ENCODE results near the gene DCTN4. TPM values are rescaled to one million over a fixed set of nuclear protein-coding genes. Genes with fewer than 3 reads are reported as not detected.

Gene DCTN4
- polyA plus RNA-seq, 3 donors = 14.6 to 34.4 (median 16.3) TPM

- TF ChIP-seq CTCF (IDR thresholded peaks at IDR 0.05) = no peak
- DNase-seq = no peak
- H3K9me3 Mint-ChIP-seq = no peaks in the 10 kb centered on the region
- peaks cover 0 to 2% (median 0%) of the 10 kb centered on the region in 3 donors for H3K27me3 Mint-ChIP-seq (ENCODE audit: low read depth in 3 of 3)
- no CpG with 5 or more reads among the region's 2 CpGs for WGBS (ENCODE audit: insufficient coverage)
- no peaks in the 10 kb centered on the region for H3K4me1 Mint-ChIP-seq
- no peaks in the 10 kb centered on the region for H3K9me3 ChIP-seq (replicated peaks in 1 of 2; ENCODE audit: control insufficient read depth in 1 of 2, insufficient read depth in 1 of 2, low read length in 2 of 2)
- peaks cover 60 to 89% of the 10 kb centered on the region in 2 donors for H3K36me3 Mint-ChIP-seq
- no peak overlapping the region for H3K4me3 ChIP-seq (replicated peaks in 1 of 3; ENCODE audit: low read depth in 2 of 3, low read length in 3 of 3)
- H3K36me3 ChIP-seq (replicated peaks in 1 of 2; ENCODE audit: control insufficient read depth in 1 of 2, insufficient read depth in 2 of 2, low read length in 2 of 2) = peaks cover 72 to 83% of the 10 kb centered on the region in 2 donors
- no peak overlapping the region for H2AFZ ChIP-seq (ENCODE audit: insufficient read depth, low read depth, low read length, poor library complexity, severe bottlenecking)
- H3K4me1 ChIP-seq (ENCODE audit: control insufficient read depth in 1 of 2, insufficient read depth in 2 of 2, low read length in 2 of 2) = no peaks in the 10 kb centered on the region
- intact Hi-C loops (cut with micrococcal nuclease) = no loop called here
- no peaks in the 10 kb centered on the region for H3K27me3 ChIP-seq (ENCODE audit: control insufficient read depth in 2 of 2, insufficient read depth in 2 of 2, low read length in 2 of 2)
- no peak overlapping the region for H3K9ac ChIP-seq (ENCODE audit: insufficient read depth, low read length, poor library complexity, severe bottlenecking)
- no peak overlapping the region for H3K27ac ChIP-seq (ENCODE audit: low read depth in 1 of 2, low read length in 2 of 2)
- no peaks in the 10 kb centered on the region for H3K79me2 ChIP-seq (ENCODE audit: insufficient read depth, low read length)
- no peak overlapping the region for H3K4me3 Mint-ChIP-seq
- no peak overlapping the region for H3K4me2 ChIP-seq (replicated peaks; ENCODE audit: extremely low read depth, low read length, poor library complexity, severe bottlenecking)
- no peaks in the 10 kb centered on the region for H4K20me1 ChIP-seq (ENCODE audit: insufficient read depth, low read length)
- H3K27ac Mint-ChIP-seq = no peak overlapping the region
Observed at GRCh38 chr5:150710165-150710564, 48.7 kb downstream of the DCTN4 start.

- Mint-ChIP-seq H3K4me3 (no peak overlapping the region), H3K27ac (peak overlapping the region in 1 of 7 donors; percentile 1), H3K4me1 (peaks cover 9% of the 10 kb centered on the region), H3K27me3 (ENCODE audit: low read depth in 3 of 3) (no peaks in the 10 kb centered on the region), H3K9me3 (no peaks in the 10 kb centered on the region), H3K36me3 (peaks cover 41 to 60% of the 10 kb centered on the region in 2 donors)
- intact Hi-C loops (cut with micrococcal nuclease) = loop anchor here in 1 of 2 donors (10.0 kb wide), 1 partner anchor 48 kb away; the partner anchor contains the start of gene DCTN4
- DNase-seq = no peak
- WGBS (ENCODE audit: insufficient coverage) = 82% methylated on average over 4 of the region's 4 CpGs
- no peak overlapping the region for H3K9ac ChIP-seq (ENCODE audit: insufficient read depth, low read length, poor library complexity, severe bottlenecking)
- no peaks in the 10 kb centered on the region for H3K27me3 ChIP-seq (ENCODE audit: control insufficient read depth in 2 of 2, insufficient read depth in 2 of 2, low read length in 2 of 2)
- no peak for TF ChIP-seq CTCF (IDR thresholded peaks at IDR 0.05)
- H3K4me2 ChIP-seq (replicated peaks; ENCODE audit: extremely low read depth, low read length, poor library complexity, severe bottlenecking) = no peak overlapping the region
- H3K4me3 ChIP-seq (replicated peaks in 1 of 3; ENCODE audit: low read depth in 2 of 3, low read length in 3 of 3) = no peak overlapping the region
- H4K20me1 ChIP-seq (ENCODE audit: insufficient read depth, low read length) = no peaks in the 10 kb centered on the region
- no peaks in the 10 kb centered on the region for H3K4me1 ChIP-seq (ENCODE audit: control insufficient read depth in 1 of 2, insufficient read depth in 2 of 2, low read length in 2 of 2)
- H3K36me3 ChIP-seq (replicated peaks in 1 of 2; ENCODE audit: control insufficient read depth in 1 of 2, insufficient read depth in 2 of 2, low read length in 2 of 2) = peaks cover 41 to 51% of the 10 kb centered on the region in 2 donors
- H2AFZ ChIP-seq (ENCODE audit: insufficient read depth, low read depth, low read length, poor library complexity, severe bottlenecking) = no peak overlapping the region
- H3K27ac ChIP-seq (ENCODE audit: low read depth in 1 of 2, low read length in 2 of 2) = no peak overlapping the region
- H3K9me3 ChIP-seq (replicated peaks in 1 of 2; ENCODE audit: control insufficient read depth in 1 of 2, insufficient read depth in 1 of 2, low read length in 2 of 2) = no peaks in the 10 kb centered on the region
- no peaks in the 10 kb centered on the region for H3K79me2 ChIP-seq (ENCODE audit: insufficient read depth, low read length)
Observed at GRCh38 chr5:150706776-150707390, 51.9 kb downstream of the DCTN4 start.

Data from CD14-positive monocyte (primary cell).